Central memory CD8-positive, alpha-beta T cell (primary cell): ENCODE results near the gene FRS2.

Experiments used
- ATAC-seq: fragments of 150-1000 bp; cut with Tn5 transposase; replicated peaks from 2 replicates; pipeline ENCODE4 v1.10.0; 2022; ENCODE audit warnings: mild to moderate bottlenecking, moderate FRiP score, moderate number of reproducible peaks; ENCODE audit not compliant: poor library complexity, severe bottlenecking; ENCODE audit errors: extremely low read depth
- DNase-seq, 2 donors: peaks; one replicate each; pipeline ENCODE4 v3.0.0; 2021; ENCODE audit warnings: low spot score in 2 of 2
- H3K27ac Mint-ChIP-seq: one replicate; pipeline ENCODE4 v1.8.0; 2022; ENCODE audit warnings: low read depth, mild to moderate bottlenecking, moderate library complexity, mixed read lengths
- H3K27me3 Mint-ChIP-seq: one replicate; pipeline ENCODE4 v1.8.0; 2022; ENCODE audit warnings: mixed read lengths
- H3K36me3 Mint-ChIP-seq: one replicate; pipeline ENCODE4 v1.8.0; 2022; ENCODE audit warnings: mild to moderate bottlenecking, moderate library complexity, mixed read lengths; ENCODE audit not compliant: insufficient read depth
- H3K4me1 Mint-ChIP-seq: one replicate; pipeline ENCODE4 v1.8.0; 2022; ENCODE audit warnings: mixed read lengths
- H3K4me3 Mint-ChIP-seq: one replicate; pipeline ENCODE4 v1.8.0; 2022; ENCODE audit warnings: mild to moderate bottlenecking, moderate library complexity, mixed read lengths
- H3K9me3 Mint-ChIP-seq: one replicate; pipeline ENCODE4 v1.8.0; 2022; ENCODE audit warnings: mixed read lengths

FRS2 gene

GRCh38 chr12:69490920-69491643 is 20.9 kb downstream of the FRS2 start:
- H3K4me3 Mint-ChIP-seq: no peak overlapping the region
- H3K9me3 Mint-ChIP-seq: no peaks in the 10 kb centered on the region
- H3K36me3 Mint-ChIP-seq: peaks cover 4% of the 10 kb centered on the region
- no peak for DNase-seq
- no peaks in the 10 kb centered on the region for H3K27me3 Mint-ChIP-seq
- no peak overlapping the region for H3K27ac Mint-ChIP-seq
- H3K4me1 Mint-ChIP-seq: peaks cover 38% of the 10 kb centered on the region
- ATAC-seq: no peak

GRCh38 chr12:69492739-69493138 is 22.6 kb downstream of the FRS2 start:
- H3K4me1 Mint-ChIP-seq: peaks cover 37% of the 10 kb centered on the region
- ATAC-seq: no peak

DNA sequence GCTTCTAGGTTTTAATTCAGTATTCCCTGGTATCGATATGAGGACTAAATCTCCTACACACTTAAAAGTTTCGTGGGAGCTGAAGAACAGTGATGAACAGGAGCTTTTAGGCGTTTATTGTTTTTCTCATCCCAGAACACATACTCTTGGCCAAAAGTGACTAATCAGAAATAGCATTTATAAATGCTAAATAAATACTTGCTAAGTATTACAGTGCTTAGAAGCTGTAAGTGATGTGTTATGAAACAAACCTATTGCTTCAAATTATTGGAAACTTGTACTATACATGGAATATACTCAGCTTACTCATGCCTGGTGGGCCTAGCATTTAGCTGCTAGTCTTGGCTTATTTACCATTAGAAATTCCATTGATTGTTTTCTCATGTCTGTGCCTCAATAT is 24.9 kb downstream of the FRS2 start:
- no peak overlapping the region for H3K27ac Mint-ChIP-seq
- peaks cover 4% of the 10 kb centered on the region for H3K36me3 Mint-ChIP-seq
- no peak for ATAC-seq
- DNase-seq: no peak
- H3K27me3 Mint-ChIP-seq: no peaks in the 10 kb centered on the region
- H3K4me1 Mint-ChIP-seq: peaks cover 42% of the 10 kb centered on the region
- no peak overlapping the region for H3K4me3 Mint-ChIP-seq
- H3K9me3 Mint-ChIP-seq: no peaks in the 10 kb centered on the region

More at GRCh38 chr12:69492739-69493138, 22.6 kb downstream of the FRS2 start:
- Mint-ChIP-seq H3K36me3 (peaks cover 4% of the 10 kb centered on the region), H3K4me3 (no peak overlapping the region), H3K27ac (no peak overlapping the region), H3K9me3 (no peaks in the 10 kb centered on the region), H3K27me3 (no peaks in the 10 kb centered on the region)
- DNase-seq: no peak

DNA sequence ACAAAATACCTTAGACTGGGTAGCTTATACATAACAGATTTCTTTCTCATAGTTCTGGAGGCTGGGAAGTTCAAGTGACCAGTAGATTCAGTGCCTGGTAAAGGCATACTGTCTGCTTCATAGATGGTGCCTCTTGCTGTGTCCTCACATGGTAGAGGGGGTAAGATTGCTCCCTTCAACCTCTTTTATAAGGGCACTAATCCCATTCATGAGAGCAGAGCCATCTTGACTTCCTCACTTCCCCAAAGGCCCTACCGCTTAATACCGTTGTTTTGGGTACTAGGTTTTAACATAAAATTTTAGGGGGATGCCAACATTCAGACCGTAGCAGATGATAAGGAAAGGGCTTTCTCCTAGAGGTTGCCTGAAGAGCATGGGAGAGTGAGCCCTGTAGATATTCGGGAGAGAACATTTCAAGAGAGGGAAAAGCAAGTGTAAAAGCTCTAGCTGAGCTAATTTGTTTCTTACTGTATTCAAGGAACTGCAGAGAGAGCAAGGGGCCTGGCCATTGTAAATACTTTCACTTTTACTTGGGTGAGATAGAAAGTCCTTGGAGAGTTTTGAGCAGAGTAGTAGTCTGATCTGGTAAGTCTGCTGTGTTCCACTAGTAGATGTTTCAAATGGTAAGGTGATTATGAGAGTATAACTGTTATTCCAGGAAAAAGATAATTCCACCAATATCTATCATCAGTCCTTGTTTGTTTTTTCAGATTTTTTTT is 27.3 kb downstream of the FRS2 start:
- Mint-ChIP-seq H3K9me3 (no peaks in the 10 kb centered on the region), H3K27ac (peak overlapping the region; percentile 63), H3K27me3 (no peaks in the 10 kb centered on the region), H3K36me3 (peaks cover 3% of the 10 kb centered on the region), H3K4me3 (peak overlapping the region; percentile 12), H3K4me1 (peaks cover 41% of the 10 kb centered on the region)
- DNase-seq: no peak
- ATAC-seq: peak; percentile 70

- Mint-ChIP-seq H3K4me3 (no peak overlapping the region), H3K9me3 (no peaks in the 10 kb centered on the region), H3K4me1 (peaks cover 55% of the 10 kb centered on the region), H3K27me3 (no peaks in the 10 kb centered on the region), H3K36me3 (peaks cover 3% of the 10 kb centered on the region), H3K27ac (peak overlapping the region; percentile 3)
- ATAC-seq: no peak
- DNase-seq: no peak
These were observed 30.4 kb downstream of the FRS2 start for GRCh38 chr12:69500631-69501030.

GRCh38 chr12:69501154-69501895 is 31.1 kb downstream of the FRS2 start:
- Mint-ChIP-seq H3K27me3 (no peaks in the 10 kb centered on the region), H3K36me3 (peaks cover 3% of the 10 kb centered on the region), H3K4me3 (no peak overlapping the region), H3K9me3 (no peaks in the 10 kb centered on the region), H3K27ac (no peak overlapping the region), H3K4me1 (peaks cover 56% of the 10 kb centered on the region)
- DNase-seq (no peak), ATAC-seq (no peak)

DNA sequence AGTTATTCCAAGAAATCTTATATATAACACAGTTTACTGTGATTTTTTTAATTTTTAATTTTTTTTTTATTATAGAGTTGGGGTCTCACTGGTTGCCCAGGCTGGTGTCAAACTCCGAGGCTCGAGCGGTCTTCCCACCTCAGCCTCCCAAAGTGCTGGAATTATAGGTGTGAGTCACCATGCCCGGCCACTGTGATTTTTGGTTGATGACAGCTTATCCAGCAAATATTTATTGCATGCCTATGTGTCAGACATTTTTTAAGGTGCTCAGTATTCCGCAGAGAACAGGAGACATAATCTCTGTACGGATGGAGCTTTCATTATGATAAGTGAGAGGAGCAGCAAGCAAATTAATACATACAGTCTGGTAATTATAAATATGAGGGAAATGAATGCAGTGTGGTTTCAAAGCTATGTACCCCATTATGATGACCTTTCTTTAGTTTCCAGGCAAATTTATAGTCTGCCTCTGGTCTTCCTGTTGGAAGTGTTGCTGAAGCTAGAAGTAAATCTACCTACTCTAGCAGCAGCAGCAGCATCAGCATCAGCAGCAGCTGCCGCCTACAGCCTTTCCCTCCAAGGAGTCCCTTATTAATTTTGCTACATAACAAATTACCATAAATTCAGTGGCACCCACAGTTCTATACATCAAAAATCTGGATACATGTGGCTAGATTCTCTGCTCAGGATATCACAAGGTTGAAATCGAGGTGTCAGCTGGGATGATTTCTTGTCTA is 32.3 kb downstream of the FRS2 start:
- no peak overlapping the region for H3K27ac Mint-ChIP-seq
- ATAC-seq: no peak
- peaks cover 3% of the 10 kb centered on the region for H3K36me3 Mint-ChIP-seq
- H3K9me3 Mint-ChIP-seq: no peaks in the 10 kb centered on the region
- H3K27me3 Mint-ChIP-seq: no peaks in the 10 kb centered on the region
- no peak overlapping the region for H3K4me3 Mint-ChIP-seq
- H3K4me1 Mint-ChIP-seq: peaks cover 51% of the 10 kb centered on the region
- no peak for DNase-seq

DNA sequence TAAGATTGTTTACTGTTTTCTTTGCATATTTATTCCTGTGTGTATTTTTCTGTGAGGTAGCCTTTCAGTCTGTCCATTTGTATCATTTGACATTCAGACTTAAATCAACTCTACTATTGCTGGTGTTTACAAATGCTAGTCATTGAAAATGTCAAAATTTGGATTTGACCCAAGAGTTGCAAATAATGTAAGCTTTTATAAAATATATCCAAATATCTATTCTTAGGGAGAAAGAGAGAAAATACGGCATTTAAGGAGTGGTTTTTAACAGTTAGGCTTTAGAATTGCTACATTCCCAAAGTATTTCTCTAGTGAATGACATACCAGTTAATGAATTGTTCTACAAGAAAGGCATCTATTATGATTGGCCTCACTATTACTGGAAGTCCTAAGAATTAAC is 37.9 kb downstream of the FRS2 start:
- Mint-ChIP-seq H3K4me1 (peaks cover 42% of the 10 kb centered on the region), H3K9me3 (no peaks in the 10 kb centered on the region), H3K27me3 (no peaks in the 10 kb centered on the region), H3K27ac (no peak overlapping the region), H3K36me3 (peaks cover 3% of the 10 kb centered on the region), H3K4me3 (no peak overlapping the region)
- ATAC-seq: no peak
- no peak for DNase-seq

GRCh38 chr12:69508621-69509020 is 38.4 kb downstream of the FRS2 start:
- Mint-ChIP-seq H3K36me3 (peaks cover 3% of the 10 kb centered on the region), H3K4me1 (peaks cover 40% of the 10 kb centered on the region), H3K4me3 (no peak overlapping the region), H3K27ac (no peak overlapping the region), H3K27me3 (no peaks in the 10 kb centered on the region), H3K9me3 (no peaks in the 10 kb centered on the region)
- DNase-seq (no peak), ATAC-seq (no peak)

GRCh38 chr12:69509308-69509736 is 39.1 kb downstream of the FRS2 start:
- Mint-ChIP-seq H3K4me3 (no peak overlapping the region), H3K9me3 (no peaks in the 10 kb centered on the region), H3K36me3 (peaks cover 3% of the 10 kb centered on the region), H3K4me1 (peaks cover 39% of the 10 kb centered on the region), H3K27ac (no peak overlapping the region), H3K27me3 (no peaks in the 10 kb centered on the region)
- DNase-seq (no peak), ATAC-seq (no peak)

DNA sequence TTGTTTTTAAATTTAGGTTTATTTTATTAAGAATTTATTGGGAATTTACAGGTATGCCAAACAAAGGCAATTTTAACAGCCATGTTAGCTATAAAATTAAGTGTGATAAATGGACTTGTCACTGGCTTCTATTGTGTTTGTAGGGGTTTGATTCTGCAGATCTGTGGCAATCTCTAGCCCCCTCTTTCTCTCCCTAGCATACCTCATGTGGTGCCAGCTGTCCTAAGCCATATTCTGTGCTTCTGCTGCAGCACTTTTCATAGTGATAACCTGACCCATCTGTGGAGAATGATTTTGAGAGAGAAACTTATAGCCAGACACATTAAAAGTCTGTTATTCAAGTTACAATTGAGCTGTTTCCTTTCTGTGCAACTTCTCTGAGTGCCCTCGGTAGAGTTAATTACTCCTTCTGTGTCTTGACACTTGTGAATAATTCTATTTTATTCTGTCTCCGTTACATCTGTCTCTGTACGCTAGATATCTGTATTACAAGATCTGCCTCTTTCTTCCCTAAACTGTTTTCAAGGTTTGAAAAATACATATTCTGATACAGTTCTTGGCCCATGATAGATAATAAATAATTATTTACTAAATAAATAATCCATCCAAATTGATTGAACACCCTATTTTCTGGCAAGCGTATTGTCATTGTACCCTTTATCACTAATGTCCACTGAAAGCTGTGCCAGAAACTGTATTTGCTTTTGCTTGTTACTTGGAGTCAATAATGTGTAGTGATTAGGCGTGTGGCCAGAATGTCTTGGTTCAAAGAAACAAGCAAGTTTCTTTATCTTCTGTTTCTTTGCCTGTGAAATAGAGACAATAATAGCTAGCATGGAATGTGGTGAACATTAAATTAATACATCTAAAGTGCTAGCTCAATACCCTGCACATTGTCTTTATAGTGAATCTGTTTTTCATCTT is 40.0 kb downstream of the FRS2 start:
- no peak for ATAC-seq
- Mint-ChIP-seq H3K9me3 (no peaks in the 10 kb centered on the region), H3K4me3 (no peak overlapping the region), H3K4me1 (peaks cover 37% of the 10 kb centered on the region), H3K27ac (no peak overlapping the region), H3K27me3 (no peaks in the 10 kb centered on the region), H3K36me3 (peaks cover 3% of the 10 kb centered on the region)
- no peak for DNase-seq
